Measurements from ENCODE around the gene CLDN6. TPM values are rescaled to one million over a fixed set of nuclear protein-coding genes. Genes with fewer than 3 reads are reported as not detected.
A peak's percentile ranks its signal among the peaks of the same experiment; 100 is the strongest.

Gene CLDN6
- total and polyA plus RNA-seq, 2 of the 13 experiments (the other 11 are each of a cell fraction or from before 2014, with no cell fraction given): 5.9 to 7.6 TPM

GRCh38 chr16:3019594-3020246, 1.7 kb upstream of the CLDN6 start (continued):
- 0 out of 2 replicates have a peak, but pooled peaks have one; percentile 17 for TF ChIP-seq KDM5A (IDR thresholded peaks at IDR 0.05; ENCODE audit: borderline replicate concordance, low read length)
- TF ChIP-seq ZBTB7B (CRISPR knock-in tag; IDR thresholded peaks at IDR 0.05): peak; percentile 55; the same call in 1 of the 2 replicates
- no peak for TF ChIP-seq ZNF570 (CRISPR knock-in tag; IDR thresholded peaks at IDR 0.05; ENCODE audit: borderline replicate concordance)
- TF ChIP-seq, protein P1, sequence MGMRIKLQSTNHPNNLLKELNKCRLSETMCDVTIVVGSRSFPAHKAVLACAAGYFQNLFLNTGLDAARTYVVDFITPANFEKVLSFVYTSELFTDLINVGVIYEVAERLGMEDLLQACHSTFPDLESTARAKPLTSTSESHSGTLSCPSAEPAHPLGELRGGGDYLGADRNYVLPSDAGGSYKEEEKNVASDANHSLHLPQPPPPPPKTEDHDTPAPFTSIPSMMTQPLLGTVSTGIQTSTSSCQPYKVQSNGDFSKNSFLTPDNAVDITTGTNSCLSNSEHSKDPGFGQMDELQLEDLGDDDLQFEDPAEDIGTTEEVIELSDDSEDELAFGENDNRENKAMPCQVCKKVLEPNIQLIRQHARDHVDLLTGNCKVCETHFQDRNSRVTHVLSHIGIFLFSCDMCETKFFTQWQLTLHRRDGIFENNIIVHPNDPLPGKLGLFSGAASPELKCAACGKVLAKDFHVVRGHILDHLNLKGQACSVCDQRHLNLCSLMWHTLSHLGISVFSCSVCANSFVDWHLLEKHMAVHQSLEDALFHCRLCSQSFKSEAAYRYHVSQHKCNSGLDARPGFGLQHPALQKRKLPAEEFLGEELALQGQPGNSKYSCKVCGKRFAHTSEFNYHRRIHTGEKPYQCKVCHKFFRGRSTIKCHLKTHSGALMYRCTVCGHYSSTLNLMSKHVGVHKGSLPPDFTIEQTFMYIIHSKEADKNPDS (CRISPR knock-in tag; IDR thresholded peaks at IDR 0.05): no peak
- TF ChIP-seq ZBTB20 (CRISPR knock-in tag; IDR thresholded peaks at IDR 0.05; ENCODE audit: borderline replicate concordance, low read depth): no peak
- TF ChIP-seq REPIN1 (CRISPR knock-in tag; IDR thresholded peaks at IDR 0.05; ENCODE audit: borderline replicate concordance, low read depth): no peak
- TF ChIP-seq, protein P2, sequence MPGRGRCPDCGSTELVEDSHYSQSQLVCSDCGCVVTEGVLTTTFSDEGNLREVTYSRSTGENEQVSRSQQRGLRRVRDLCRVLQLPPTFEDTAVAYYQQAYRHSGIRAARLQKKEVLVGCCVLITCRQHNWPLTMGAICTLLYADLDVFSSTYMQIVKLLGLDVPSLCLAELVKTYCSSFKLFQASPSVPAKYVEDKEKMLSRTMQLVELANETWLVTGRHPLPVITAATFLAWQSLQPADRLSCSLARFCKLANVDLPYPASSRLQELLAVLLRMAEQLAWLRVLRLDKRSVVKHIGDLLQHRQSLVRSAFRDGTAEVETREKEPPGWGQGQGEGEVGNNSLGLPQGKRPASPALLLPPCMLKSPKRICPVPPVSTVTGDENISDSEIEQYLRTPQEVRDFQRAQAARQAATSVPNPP (CRISPR knock-in tag; IDR thresholded peaks at IDR 0.05): no peak
- TF ChIP-seq E2F2 (CRISPR knock-in tag; IDR thresholded peaks at IDR 0.05; ENCODE audit: borderline replicate concordance): no peak
- TF ChIP-seq ZNF3 (CRISPR knock-in tag; IDR thresholded peaks at IDR 0.05): 0 out of 2 replicates have a peak, but pooled peaks have one; percentile 52
- TF ChIP-seq PHF5A (CRISPR knock-in tag; IDR thresholded peaks at IDR 0.05; ENCODE audit: low read depth, unreplicated experiment): no peak
- no peak for TF ChIP-seq MXI1 (IDR thresholded peaks at IDR 0.05; ENCODE audit: borderline replicate concordance, low read depth, low read length)
- TF ChIP-seq CREBL2 (CRISPR knock-in tag; IDR thresholded peaks at IDR 0.05; ENCODE audit: borderline replicate concordance): 0 out of 2 replicates have a peak, but pooled peaks have one; percentile 30
- TF ChIP-seq ZNF788 (CRISPR knock-in tag; IDR thresholded peaks at IDR 0.05; ENCODE audit: borderline replicate concordance): no peak
- 0 out of 2 replicates have a peak, but pooled peaks have one; percentile 3 for TF ChIP-seq ZNF614 (CRISPR knock-in tag; IDR thresholded peaks at IDR 0.05; ENCODE audit: borderline replicate concordance)
